RWPE2 (cell line): ENCODE measurements around the gene LIN52.

Experiments used
- ATAC-seq: fragments of 200-7000 bp; cut with Tn5 transposase; 3 replicates; pipeline ENCODE4 v1.9.1; 2021; ENCODE audit warnings: low read depth
- DNase-seq: peaks from one replicate; pipeline ENCODE4 v3.0.0-alpha.2; 2020; ENCODE audit warnings: low spot score
- H3K27ac ChIP-seq: fragments of 450-650 bp; 2 replicates; pipeline ENCODE4 v1.5.1; 2017; ENCODE audit warnings: mild to moderate bottlenecking; ENCODE audit not compliant: poor library complexity, severe bottlenecking
- H3K27me3 ChIP-seq: fragments of 250-450 bp; sonication (Bioruptor Pico); 2 replicates; pipeline ENCODE4 v1.5.1; 2021; ENCODE audit warnings: mild to moderate bottlenecking, moderate library complexity; ENCODE audit not compliant: insufficient read depth, poor library complexity, severe bottlenecking
- H3K36me3 ChIP-seq: fragments of 250-450 bp; sonication (Bioruptor Pico); 2 replicates; pipeline ENCODE4 v1.5.1; 2020; ENCODE audit warnings: low read depth, mild to moderate bottlenecking, moderate library complexity
- H3K4me1 ChIP-seq: fragments of 250-450 bp; sonication (Bioruptor Pico); 2 replicates; pipeline ENCODE4 v1.5.1; 2021; ENCODE audit warnings: mild to moderate bottlenecking, moderate library complexity; ENCODE audit not compliant: insufficient read depth, poor library complexity, severe bottlenecking
- H3K4me3 ChIP-seq: fragments of 250-450 bp; sonication (Bioruptor Pico); 2 replicates; pipeline ENCODE4 v1.5.1; 2021; ENCODE audit warnings: mild to moderate bottlenecking, moderate library complexity; ENCODE audit not compliant: severe bottlenecking
- H3K9me3 ChIP-seq: fragments of 250-450 bp; sonication (Bioruptor Pico); 2 replicates; pipeline ENCODE4 v1.5.1; 2021; ENCODE audit warnings: mild to moderate bottlenecking, moderate library complexity; ENCODE audit not compliant: severe bottlenecking
- TF ChIP-seq, protein P1 (sequence below): fragments of 450-650 bp; IDR thresholded peaks from one replicate; pipeline ENCODE4 v1.5.1; 2017; ENCODE audit warnings: mild to moderate bottlenecking, moderate library complexity; ENCODE audit not compliant: poor library complexity, severe bottlenecking

The LIN52 gene

DNA sequence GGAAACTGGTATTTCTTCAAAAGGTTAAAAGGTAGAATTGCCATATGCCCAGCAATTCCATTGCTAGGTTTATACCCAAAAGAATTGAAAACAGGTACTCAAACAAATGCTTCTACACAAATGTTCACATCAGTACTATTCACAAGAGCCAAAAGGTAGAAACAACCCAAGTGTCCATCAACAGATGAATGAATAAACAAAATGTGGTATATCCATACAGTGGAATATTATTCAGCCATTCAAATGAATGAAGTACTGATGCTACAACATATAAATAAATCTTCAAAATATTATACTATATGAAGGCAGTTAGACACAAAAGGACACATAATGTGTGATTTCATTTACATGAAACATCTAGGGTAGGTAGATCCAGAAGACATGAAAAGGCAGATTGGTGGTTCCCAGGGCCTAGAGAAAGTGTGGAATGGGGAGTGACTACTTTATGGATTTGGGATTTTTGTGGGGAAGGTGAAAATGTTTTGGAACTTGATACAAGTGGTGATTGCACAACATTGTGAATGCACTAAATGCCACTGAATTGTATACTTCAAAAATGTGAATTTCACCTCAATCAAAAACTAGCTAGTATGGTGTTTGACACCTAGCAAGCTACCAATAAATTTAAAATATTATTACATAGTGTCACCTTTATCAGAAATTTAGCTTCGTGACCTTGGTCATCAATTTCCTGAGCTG is 41.7 kb downstream of the LIN52 start:
- TF ChIP-seq, protein P1, sequence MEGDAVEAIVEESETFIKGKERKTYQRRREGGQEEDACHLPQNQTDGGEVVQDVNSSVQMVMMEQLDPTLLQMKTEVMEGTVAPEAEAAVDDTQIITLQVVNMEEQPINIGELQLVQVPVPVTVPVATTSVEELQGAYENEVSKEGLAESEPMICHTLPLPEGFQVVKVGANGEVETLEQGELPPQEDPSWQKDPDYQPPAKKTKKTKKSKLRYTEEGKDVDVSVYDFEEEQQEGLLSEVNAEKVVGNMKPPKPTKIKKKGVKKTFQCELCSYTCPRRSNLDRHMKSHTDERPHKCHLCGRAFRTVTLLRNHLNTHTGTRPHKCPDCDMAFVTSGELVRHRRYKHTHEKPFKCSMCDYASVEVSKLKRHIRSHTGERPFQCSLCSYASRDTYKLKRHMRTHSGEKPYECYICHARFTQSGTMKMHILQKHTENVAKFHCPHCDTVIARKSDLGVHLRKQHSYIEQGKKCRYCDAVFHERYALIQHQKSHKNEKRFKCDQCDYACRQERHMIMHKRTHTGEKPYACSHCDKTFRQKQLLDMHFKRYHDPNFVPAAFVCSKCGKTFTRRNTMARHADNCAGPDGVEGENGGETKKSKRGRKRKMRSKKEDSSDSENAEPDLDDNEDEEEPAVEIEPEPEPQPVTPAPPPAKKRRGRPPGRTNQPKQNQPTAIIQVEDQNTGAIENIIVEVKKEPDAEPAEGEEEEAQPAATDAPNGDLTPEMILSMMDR: no peak
- peaks cover 11% of the 10 kb centered on the region for H3K36me3 ChIP-seq
- no peak overlapping the region for H3K27ac ChIP-seq
- H3K27me3 ChIP-seq: no peaks in the 10 kb centered on the region
- no peaks in the 10 kb centered on the region for H3K4me1 ChIP-seq
- ATAC-seq (no peak), DNase-seq (no peak)
- no peak overlapping the region for H3K4me3 ChIP-seq
- no peaks in the 10 kb centered on the region for H3K9me3 ChIP-seq

DNA sequence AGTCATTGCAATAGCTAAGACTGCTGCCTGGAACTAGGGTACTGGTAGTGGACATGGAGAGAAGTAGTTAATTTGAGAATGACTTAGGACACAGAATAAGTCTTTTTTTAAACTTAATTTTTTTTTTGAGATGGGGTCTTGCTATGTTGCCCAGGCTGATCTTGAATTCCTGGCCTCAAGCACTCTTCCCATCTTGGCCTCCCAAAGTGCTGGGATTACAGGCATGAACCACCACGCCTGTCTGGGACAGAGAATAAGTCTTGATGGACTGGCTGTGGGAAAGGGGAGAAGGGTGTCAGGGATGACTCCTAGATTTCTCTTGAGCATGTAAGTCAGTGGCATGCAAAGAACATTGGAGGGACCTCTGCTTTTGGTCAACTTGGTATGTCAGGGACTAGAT is 42.9 kb downstream of the LIN52 start:
- TF ChIP-seq, protein P1: no peak
- Histone ChIP-seq H3K36me3 (peaks cover 8% of the 10 kb centered on the region; the same call in 1 of the 2 replicates), H3K4me1 (no peaks in the 10 kb centered on the region), H3K9me3 (no peaks in the 10 kb centered on the region), H3K27ac (no peak overlapping the region), H3K4me3 (no peak overlapping the region), H3K27me3 (no peaks in the 10 kb centered on the region)
- no peak for DNase-seq
- ATAC-seq: no peak

DNA sequence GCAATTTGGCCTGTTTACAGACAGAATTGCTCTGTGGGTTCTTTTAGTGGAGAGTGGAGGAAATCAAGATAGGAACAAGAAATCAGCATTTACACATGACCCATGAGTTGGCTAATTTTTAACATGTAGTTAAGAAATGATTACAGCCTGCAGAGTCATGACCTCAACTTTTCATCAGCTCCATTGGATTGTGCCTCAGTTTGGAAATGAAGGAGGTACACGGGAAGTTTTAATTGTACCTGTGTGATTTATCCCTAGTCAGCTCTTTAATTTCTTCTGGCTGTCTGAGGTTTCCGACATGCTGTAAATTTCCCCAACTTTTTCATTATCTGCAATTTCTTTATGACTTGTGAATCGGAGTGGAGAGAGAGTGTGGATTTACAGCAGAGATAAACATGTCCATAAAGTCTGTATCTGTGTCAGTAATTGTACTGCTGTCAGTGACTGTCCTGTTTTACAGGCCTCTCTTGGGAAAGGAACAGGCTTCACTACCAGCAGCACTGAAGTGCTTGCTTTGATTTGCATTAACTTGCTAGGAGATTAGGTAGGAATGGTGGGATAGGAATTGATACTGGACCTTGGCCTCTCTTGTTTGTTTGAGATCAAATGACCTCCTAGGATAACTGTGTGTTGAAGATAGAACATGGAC is 49.2 kb downstream of the LIN52 start:
- ATAC-seq (no peak), DNase-seq (no peak)
- Histone ChIP-seq H3K36me3 (no peaks in the 10 kb centered on the region), H3K27ac (no peak overlapping the region), H3K4me1 (no peaks in the 10 kb centered on the region), H3K4me3 (no peak overlapping the region), H3K9me3 (no peaks in the 10 kb centered on the region), H3K27me3 (no peaks in the 10 kb centered on the region)
- TF ChIP-seq, protein P1: no peak

DNA sequence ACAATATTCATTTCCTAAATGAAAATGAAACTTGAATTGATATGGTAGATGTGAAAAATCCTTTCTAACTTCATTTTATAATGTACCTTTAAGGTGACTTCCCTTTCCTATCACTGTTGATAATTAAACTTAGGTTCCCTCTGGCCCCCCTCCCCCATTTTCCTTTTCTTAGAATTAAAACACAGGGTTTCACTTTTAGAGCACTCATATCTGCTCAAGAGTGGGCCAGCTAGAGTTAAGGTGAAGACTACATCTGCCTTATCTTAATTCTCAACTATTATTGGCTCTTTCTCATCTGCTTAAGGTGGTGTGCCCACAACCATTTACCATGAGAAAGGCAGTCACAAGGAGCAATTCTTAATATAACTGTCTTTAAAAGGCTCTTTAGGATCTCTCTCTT is 49.7 kb downstream of the LIN52 start:
- H3K36me3 ChIP-seq: no peaks in the 10 kb centered on the region
- DNase-seq: no peak
- H3K27ac ChIP-seq: no peak overlapping the region
- no peak for ATAC-seq
- H3K4me3 ChIP-seq: no peak overlapping the region
- TF ChIP-seq, protein P1: no peak
- H3K4me1 ChIP-seq: no peaks in the 10 kb centered on the region
- no peaks in the 10 kb centered on the region for H3K27me3 ChIP-seq
- H3K9me3 ChIP-seq: no peaks in the 10 kb centered on the region

DNA sequence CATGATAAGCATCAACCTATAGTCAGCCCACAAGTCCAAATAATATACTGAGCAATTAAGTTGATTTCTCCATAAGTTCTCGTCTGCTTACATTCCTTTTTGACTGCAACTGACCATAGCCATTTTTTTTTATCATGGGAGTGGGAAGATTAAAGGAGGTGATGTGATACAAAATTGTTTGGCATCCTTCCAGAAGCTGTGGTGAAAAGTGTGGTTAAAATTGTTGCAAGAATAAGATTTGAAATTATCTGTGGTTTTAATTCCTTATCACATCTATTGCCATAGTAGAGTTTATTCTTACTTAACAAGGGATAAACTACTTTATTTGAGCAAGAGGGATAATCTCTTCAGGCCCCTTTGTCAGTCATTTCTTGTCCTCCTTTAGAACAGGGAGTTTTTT is 50.7 kb downstream of the LIN52 start:
- TF ChIP-seq, protein P1: no peak
- DNase-seq: no peak

More for the DNA sequence above, 50.7 kb downstream of the LIN52 start:
- H3K36me3 ChIP-seq: no peaks in the 10 kb centered on the region
- H3K27ac ChIP-seq: no peak overlapping the region
- no peaks in the 10 kb centered on the region for H3K4me1 ChIP-seq
- H3K27me3 ChIP-seq: no peaks in the 10 kb centered on the region
- H3K4me3 ChIP-seq: no peak overlapping the region
- no peak for ATAC-seq
- no peaks in the 10 kb centered on the region for H3K9me3 ChIP-seq
